Liver (tissue), 3 donors: ENCODE data around the gene CYP3A5.

Experiments used
- HNF4A ChIP-seq, 2 donors: conservative IDR thresholded peaks; 2 replicates each; pipeline ENCODE4 v1.6.1; 2016; ENCODE audit warnings: antibody characterized with exemption in 2 of 2, mild to moderate bottlenecking in 2 of 2
- SP1 ChIP-seq: IDR thresholded peaks from 2 replicates; pipeline ENCODE4 v1.6.1; 2018; ENCODE audit warnings: antibody characterized with exemption, mild to moderate bottlenecking
- TF ChIP-seq, protein P1 (sequence below): fragments of 150-350 bp; IDR thresholded peaks from 2 replicates; pipeline ENCODE4 v1.5.1; 2017; ENCODE audit warnings: improper control_type of control experiment, low read depth, low read length; ENCODE audit not compliant: missing input control
- TF ChIP-seq, protein P2 (sequence below): IDR thresholded peaks from 2 replicates; pipeline ENCODE4 v1.6.1; 2016; ENCODE audit warnings: antibody characterized with exemption
- donor health status: healthy.
- donor health status: healthy.

DNA sequence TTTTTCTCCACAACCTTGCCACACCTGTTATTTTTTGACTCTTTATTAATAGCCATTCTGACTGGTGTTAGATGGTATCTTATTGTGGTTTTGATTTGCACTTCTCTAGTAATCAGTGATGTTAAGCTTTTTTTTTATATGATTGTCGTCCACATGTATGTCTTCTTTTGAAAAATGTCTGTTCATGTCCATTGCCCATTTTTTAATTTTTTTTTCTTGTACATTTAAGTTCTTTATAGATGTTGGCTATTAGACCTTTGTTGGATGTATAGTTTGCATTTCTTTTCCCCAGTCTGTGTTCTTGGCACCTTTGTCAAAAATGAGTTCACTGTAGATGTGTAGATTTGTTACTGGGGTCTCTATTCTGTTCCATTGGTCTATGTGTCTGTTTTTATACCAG lies 34.2 kb downstream of the CYP3A5 start:
- TF ChIP-seq, protein P1, sequence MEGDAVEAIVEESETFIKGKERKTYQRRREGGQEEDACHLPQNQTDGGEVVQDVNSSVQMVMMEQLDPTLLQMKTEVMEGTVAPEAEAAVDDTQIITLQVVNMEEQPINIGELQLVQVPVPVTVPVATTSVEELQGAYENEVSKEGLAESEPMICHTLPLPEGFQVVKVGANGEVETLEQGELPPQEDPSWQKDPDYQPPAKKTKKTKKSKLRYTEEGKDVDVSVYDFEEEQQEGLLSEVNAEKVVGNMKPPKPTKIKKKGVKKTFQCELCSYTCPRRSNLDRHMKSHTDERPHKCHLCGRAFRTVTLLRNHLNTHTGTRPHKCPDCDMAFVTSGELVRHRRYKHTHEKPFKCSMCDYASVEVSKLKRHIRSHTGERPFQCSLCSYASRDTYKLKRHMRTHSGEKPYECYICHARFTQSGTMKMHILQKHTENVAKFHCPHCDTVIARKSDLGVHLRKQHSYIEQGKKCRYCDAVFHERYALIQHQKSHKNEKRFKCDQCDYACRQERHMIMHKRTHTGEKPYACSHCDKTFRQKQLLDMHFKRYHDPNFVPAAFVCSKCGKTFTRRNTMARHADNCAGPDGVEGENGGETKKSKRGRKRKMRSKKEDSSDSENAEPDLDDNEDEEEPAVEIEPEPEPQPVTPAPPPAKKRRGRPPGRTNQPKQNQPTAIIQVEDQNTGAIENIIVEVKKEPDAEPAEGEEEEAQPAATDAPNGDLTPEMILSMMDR: no peak
- TF ChIP-seq, protein P2, sequence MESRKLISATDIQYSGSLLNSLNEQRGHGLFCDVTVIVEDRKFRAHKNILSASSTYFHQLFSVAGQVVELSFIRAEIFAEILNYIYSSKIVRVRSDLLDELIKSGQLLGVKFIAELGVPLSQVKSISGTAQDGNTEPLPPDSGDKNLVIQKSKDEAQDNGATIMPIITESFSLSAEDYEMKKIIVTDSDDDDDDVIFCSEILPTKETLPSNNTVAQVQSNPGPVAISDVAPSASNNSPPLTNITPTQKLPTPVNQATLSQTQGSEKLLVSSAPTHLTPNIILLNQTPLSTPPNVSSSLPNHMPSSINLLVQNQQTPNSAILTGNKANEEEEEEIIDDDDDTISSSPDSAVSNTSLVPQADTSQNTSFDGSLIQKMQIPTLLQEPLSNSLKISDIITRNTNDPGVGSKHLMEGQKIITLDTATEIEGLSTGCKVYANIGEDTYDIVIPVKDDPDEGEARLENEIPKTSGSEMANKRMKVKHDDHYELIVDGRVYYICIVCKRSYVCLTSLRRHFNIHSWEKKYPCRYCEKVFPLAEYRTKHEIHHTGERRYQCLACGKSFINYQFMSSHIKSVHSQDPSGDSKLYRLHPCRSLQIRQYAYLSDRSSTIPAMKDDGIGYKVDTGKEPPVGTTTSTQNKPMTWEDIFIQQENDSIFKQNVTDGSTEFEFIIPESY: no peak
- no peak for TF ChIP-seq SP1
- TF ChIP-seq HNF4A (conservative IDR thresholded peaks at IDR 0.05): no peak
